ENCODE data around the gene FGD6. TPM values are rescaled to one million over a fixed set of nuclear protein-coding genes. Genes with fewer than 3 reads are reported as not detected.
"Not testable (repeated sequence)": the region's sequence is repeated elsewhere in the genome, so short reads cannot be mapped to it uniquely, and the experiment has no call there.

The FGD6 gene
- total RNA-seq, 1 donor from 2014 or later = 21.1 TPM

DNA sequence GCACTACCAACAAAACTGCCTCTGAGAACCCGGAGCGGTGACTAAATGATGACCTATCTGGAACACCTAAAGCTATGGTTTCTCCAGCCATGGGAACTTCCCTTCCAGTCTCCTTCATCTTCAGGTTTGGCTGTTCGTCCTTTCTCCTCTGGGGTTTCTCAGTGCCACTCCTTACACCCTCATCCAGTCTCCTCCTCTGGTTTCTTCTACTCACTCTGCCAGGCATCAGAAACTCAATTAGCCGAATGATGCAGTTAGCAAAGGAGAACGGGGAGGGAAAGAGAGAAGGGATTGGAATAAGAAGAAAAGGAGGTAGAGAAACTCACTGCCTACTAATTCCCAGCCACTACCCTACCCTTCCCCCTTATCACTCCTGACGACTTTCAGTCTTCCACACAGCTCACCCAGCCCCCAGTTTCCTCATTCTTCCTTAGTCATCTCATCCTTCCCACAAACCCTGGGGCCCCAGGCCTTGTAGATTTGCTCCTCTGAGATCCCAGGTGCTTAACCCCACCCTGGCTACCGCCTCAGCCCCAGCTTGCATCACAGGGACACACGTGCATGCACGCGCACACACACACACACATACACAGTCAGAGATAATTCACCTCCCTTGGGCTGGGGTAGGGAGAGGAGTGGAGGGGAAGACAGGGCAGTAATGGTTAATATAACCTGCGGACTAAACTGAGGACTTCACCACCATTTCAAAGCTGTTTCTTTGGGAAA, 13.0 kb downstream of the FGD6 start:
- DNase-seq = no peak

- DNase-seq = no peak
Measured at GRCh38 chr12:95203487-95204030, 13.7 kb downstream of the FGD6 start.

DNA sequence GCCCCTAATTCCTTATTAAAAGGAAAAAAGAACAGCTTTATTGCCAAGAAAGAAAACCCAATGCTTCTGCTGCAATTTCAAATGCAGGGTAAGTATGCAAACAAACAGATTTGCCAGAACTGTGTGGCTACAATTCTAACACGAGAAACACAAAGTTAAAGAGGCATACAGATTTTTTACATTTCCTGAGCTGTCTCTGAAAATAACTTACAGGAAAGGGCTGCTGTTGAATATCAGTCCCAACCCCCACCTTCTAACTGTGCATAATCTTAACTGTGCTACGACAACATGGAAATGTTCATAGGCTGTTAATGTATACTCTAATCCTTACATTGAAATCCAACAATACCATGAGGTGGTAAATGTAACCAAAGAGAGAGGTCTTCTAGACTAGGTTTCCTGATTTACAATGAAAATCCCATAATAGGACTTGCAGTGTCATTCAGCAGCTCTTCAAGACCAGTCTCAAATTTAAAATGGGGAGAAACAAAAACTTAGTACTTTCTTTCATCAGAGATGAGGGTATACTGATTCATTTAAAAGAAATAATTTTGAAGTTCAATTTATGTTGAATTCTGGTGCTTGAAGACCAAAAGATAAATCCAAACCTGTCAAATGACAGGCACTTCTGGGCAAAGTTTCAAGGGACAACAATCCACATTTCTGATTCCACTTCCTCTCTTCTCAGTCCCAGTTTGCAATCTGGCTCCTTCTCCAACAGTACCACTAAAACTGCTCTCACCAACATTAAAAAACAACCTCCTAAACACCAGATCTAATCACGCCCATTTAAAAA, 14.4 kb downstream of the FGD6 start:
- no peak for DNase-seq

GRCh38 chr12:95201056-95201670, 16.1 kb downstream of the FGD6 start:
- no peak for DNase-seq

DNA sequence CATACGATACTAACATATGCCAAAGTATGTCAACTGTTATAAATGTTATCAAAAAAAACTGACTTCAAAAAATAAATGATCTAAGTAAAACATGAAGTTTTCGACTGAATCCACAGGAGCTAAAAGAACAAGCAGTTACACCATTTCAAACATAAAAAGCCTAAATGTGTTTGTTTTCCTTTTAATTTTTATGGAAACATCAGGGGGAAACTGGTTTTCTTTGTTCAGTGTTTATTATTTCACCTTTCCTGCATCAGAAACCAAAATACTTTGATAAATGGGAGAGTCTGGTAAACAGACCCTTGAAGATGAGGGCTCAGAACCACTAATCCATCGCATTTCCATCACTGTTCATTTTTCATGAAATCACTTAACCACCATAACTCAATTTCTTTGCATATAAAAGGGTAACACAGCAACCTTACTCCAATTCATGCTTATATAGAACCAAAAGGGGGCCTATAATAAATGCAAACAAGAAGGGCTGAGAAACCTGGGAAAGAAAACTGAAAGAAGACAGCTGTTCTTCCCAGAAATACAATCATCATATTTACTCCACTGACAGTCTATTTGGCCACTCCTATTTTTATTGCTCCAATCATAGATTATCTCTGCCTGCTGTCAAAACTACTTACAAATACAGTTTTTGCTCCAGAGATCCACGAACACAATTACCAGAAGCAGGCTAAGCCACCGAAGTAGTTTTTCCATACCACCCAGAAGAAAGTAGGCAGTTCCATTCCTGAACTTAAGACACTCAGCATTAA, 17.0 kb downstream of the FGD6 start:
- DNase-seq = no peak

- DNase-seq = no peak
Measured at GRCh38 chr12:95198914-95199313, 18.4 kb downstream of the FGD6 start.

DNA sequence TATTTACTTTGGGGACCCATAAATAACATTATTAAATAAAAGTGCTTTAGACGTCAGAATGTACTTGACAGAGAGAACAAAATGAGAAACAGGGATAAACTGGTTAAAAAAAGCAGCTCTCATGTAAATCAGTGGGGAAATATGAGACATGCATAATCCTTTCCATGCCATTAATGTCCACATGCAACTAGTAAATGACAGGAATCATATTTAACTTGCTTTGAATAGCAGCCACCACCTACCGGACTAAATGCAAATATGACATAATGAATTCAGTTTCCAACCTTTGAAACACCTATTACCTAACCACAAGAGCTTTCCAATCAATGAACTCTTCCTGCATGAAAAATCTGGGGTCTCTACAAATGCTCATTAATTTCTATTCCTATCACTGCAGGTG, 19.6 kb downstream of the FGD6 start:
- no peak for DNase-seq

DNA sequence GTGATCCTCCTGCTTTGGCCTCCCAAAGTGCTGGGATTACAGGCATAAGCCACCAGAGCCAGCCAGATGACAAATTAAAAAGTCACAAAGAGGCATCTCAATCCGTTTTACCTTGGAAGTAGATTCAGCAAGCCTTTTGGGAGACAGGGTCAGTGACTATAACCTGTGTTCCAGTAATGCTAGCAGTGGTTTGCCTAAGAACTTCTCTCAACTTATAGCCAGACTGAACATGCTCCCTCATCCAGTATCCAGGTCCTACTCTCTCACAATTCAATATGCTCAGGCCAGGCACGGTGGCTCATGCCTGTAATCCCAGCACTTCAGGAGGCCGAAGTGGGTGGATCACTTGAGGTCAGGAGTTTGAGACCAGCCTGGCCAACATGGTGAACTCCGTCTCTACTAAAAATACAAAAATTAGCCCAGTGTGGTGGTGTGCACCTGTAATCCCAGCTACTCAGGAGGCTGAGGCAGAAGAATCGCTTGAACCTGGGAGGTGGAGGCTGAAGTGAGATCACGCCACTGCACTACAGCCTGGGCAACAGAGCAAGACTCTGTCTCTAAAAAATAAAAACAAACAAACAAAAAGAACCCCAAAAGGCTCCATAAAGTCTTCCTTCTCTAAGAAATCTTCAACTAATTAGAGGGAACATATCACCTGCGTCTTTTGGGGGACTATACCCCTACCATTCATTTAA, 20.2 kb downstream of the FGD6 start:
- not testable (repeated sequence) for DNase-seq

DNA sequence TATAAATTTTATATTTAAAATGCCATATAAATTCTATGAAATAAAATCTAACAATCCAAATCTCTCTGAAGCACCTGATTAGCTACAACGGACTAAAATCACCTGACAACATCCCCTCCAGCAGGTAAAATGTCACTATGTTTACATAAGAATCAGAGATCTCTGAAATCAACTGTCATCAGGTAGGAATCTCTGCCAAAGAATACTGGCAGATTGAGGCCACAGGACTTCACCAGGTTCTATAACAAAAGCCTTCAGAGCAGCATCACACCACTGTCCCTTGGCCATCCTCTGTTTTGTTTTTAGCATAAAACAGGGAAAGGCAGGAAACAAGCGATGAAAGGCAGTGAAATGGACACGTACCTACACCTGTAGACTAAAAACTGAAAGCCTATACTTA, 22.1 kb downstream of the FGD6 start:
- no peak for DNase-seq

- no peak for DNase-seq
Measured at GRCh38 chr12:95193139-95193538, 24.1 kb downstream of the FGD6 start.

DNA sequence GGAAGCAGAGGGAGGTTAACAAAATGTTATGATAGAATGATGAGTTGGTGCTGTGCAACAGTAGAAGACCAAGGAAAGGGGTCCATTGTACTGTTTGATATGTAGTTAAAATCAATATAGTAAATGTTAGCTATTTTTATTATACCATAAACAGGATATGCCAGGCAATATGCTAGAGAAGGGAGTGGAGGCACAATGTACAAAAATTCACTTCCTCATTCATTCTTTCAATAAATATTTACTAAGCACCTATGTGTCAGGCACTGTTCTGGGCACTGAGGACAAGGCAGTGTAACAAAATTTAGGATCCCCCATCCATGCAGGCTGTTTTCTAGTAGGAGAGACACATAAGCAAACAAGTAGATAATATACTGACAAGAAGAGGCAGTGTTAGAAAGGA, 25.0 kb downstream of the FGD6 start:
- DNase-seq = no peak

GRCh38 chr12:95191060-95191696, 26.1 kb downstream of the FGD6 start:
- DNase-seq = no peak

- DNase-seq = no peak
Measured at GRCh38 chr12:95187865-95188415, 29.3 kb downstream of the FGD6 start.

GRCh38 chr12:95185854-95186253, 31.4 kb downstream of the FGD6 start:
- no peak for DNase-seq

DNA sequence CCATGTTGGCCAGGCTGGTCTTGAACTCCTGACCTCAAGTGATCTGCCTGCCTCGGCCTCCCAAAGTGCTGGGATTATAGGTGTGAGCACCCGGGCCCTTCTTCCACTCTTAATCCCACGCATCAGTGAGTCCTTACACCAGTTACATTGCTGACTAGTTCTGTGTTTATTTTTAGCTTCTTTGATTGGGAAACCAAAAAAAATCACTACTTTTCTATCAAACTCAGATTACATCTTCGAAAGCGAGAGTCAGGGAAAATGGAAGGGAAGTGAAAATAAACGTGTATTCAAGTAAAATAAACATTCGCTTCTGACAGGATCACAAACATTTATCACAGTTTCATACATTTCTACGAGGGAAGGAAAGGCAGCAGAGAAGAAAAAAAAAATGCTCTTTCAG, 32.2 kb downstream of the FGD6 start:
- no peak for DNase-seq

- DNase-seq = no peak
Measured at GRCh38 chr12:95184121-95184520, 33.1 kb downstream of the FGD6 start.

- DNase-seq = no peak
Measured at GRCh38 chr12:95182868-95183415, 34.3 kb downstream of the FGD6 start.

DNA sequence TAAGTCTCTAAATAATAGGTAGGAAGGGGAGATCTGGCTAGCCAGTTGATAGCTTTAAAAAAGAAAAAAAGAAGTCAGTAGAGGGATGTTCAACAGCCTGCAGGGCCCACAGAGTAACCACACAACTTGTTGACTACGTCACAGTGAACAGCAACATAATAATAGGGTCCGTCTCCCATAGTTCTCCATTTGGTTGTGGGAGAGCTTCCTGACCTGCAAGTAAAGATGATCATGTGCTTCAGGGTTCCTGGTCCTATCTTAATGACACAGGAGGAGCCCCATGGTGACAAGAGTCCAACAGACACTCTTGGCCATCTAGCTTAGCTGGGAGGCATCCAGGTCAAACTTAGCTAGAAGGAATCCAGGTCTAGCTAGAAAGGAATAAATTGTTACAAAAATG, 36.2 kb downstream of the FGD6 start:
- no peak for DNase-seq

- no peak for DNase-seq
Measured at GRCh38 chr12:95179011-95179410, 38.3 kb downstream of the FGD6 start.

GRCh38 chr12:95178136-95178535, 39.1 kb downstream of the FGD6 start:
- no peak for DNase-seq

Data from occipital lobe (tissue), 2 donors.